Progenitor cell of endocrine pancreas (in vitro differentiated cells): ENCODE measurements around the gene AGMO. TPM values are rescaled to one million over a fixed set of nuclear protein-coding genes. Genes with fewer than 3 reads are reported as not detected.

ENCODE experiments used
- DNase-seq: peaks from one replicate; pipeline ENCODE4 v3.0.0; 2021; ENCODE audit warnings: low spot score; ENCODE audit not compliant: unreplicated experiment
- H3K27ac Mint-ChIP-seq: 2 replicates; pipeline ENCODE4 v1.8.0; 2021; ENCODE audit warnings: mild to moderate bottlenecking, moderate library complexity, mixed read lengths
- H3K27me3 Mint-ChIP-seq: 2 replicates; pipeline ENCODE4 v1.8.0; 2021; ENCODE audit warnings: mixed read lengths
- H3K36me3 Mint-ChIP-seq: 2 replicates; pipeline ENCODE4 v1.8.0; 2022; ENCODE audit warnings: mixed read lengths; ENCODE audit not compliant: insufficient read depth
- H3K4me1 Mint-ChIP-seq: 2 replicates; pipeline ENCODE4 v1.8.0; 2021; ENCODE audit warnings: low read depth, mixed read lengths
- H3K4me3 Mint-ChIP-seq: 2 replicates; pipeline ENCODE4 v1.8.0; 2021; ENCODE audit warnings: low read depth, mild to moderate bottlenecking, moderate library complexity, mixed read lengths
- H3K9me3 Mint-ChIP-seq: 2 replicates; pipeline ENCODE4 v1.8.0; 2021; ENCODE audit warnings: low read depth, mixed read lengths
- CTCF ChIP-seq: fragments of 200-600 bp; sonication (generic); IDR thresholded peaks from one replicate; pipeline ENCODE4 v1.5.0; 2021; ENCODE audit warnings: antibody characterized with exemption, mild to moderate bottlenecking; ENCODE audit not compliant: unreplicated experiment
- total RNA-seq: library from RNA; stranded (reverse); gene quantifications from 2 replicates; pipeline ENCODE4 v1.2.1, GENCODE V29; 2021

The AGMO gene
- total RNA-seq, 1 donor from 2014 or later: 0.19 TPM

DNA sequence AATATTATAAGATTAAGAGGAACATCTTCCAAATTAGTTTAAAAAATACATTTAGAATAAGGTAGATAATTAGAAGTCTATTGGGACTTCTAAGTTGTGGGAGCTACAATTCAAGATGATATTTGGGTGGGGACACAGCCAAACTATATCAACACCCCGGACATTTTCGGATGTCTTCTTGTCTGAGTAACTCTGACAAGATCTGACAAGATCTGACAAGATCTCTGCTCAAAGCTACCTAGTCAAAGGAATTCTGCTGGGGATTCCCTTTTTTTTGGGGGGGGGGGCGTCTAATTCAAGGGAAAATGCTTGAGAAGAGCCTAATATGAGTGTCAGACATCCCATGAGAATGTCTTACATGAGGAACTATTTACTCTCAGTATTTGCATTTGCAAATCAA, 5.2 kb upstream of the AGMO start:
- no peak for TF ChIP-seq CTCF
- DNase-seq: no peak
- no peaks in the 10 kb centered on the region for H3K4me1 Mint-ChIP-seq
- H3K36me3 Mint-ChIP-seq: no peaks in the 10 kb centered on the region
- no peak overlapping the region for H3K4me3 Mint-ChIP-seq
- H3K27ac Mint-ChIP-seq: no peak overlapping the region
- H3K27me3 Mint-ChIP-seq: no peaks in the 10 kb centered on the region
- no peaks in the 10 kb centered on the region for H3K9me3 Mint-ChIP-seq

- no peaks in the 10 kb centered on the region for H3K4me1 Mint-ChIP-seq
- H3K9me3 Mint-ChIP-seq: no peaks in the 10 kb centered on the region
- no peak for TF ChIP-seq CTCF
- H3K36me3 Mint-ChIP-seq: no peaks in the 10 kb centered on the region
- H3K27ac Mint-ChIP-seq: no peak overlapping the region
- no peak overlapping the region for H3K4me3 Mint-ChIP-seq
- H3K27me3 Mint-ChIP-seq: no peaks in the 10 kb centered on the region
- DNase-seq: no peak
These were observed 4.7 kb upstream of the AGMO start for GRCh38 chr7:15566476-15566875.

DNA sequence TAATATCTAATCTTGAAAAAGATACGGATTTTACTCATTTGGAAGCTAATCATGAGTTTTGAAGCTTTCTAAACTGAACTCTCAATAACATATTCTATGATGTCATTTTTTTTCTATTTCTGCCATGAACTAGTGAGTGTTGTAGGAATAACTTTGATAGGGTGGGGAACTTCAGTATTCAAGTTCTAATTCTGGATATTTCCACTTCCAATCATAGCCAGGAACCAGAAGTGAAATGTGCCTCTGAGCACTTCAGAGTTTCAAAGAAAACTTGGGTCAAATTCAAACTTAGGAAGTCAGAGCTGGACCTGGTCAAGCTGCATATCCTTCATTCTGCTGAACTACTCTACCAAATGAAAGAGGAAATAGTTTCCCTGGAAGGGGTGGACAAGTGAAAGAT, 847 bp downstream of the AGMO start:
- Mint-ChIP-seq H3K36me3 (no peaks in the 10 kb centered on the region), H3K4me3 (no peak overlapping the region), H3K9me3 (no peaks in the 10 kb centered on the region), H3K4me1 (peaks cover 4% of the 10 kb centered on the region), H3K27ac (no peak overlapping the region), H3K27me3 (no peaks in the 10 kb centered on the region)
- TF ChIP-seq CTCF: no peak
- no peak for DNase-seq

DNA sequence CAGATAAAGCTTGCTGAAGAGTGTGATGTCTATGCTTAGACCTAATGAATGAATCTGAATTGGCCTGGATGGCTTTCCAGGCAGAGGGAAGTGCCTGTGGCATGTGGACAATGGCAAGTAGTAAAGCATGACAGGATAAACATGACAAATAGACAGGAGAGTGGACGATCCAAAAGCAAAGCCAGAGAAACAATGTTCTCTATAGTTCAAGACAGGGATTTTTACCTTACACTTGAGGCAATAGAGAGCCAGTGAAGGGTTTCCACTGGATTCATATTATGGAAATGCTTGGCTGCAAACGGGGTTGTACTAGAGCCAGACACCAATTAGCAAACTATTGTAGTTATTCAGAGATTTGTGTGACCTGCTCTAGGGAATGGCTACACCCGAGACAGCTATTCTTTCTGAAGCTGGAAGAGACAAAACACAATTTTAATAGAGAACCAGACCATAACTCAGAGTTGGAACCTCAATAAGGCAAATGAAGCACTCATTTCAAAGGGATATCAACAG, 2.3 kb downstream of the AGMO start:
- Mint-ChIP-seq H3K27me3 (no peaks in the 10 kb centered on the region), H3K36me3 (no peaks in the 10 kb centered on the region), H3K4me3 (no peak overlapping the region), H3K4me1 (peaks cover 8% of the 10 kb centered on the region), H3K27ac (no peak overlapping the region), H3K9me3 (no peaks in the 10 kb centered on the region)
- no peak for DNase-seq
- no peak for TF ChIP-seq CTCF

DNA sequence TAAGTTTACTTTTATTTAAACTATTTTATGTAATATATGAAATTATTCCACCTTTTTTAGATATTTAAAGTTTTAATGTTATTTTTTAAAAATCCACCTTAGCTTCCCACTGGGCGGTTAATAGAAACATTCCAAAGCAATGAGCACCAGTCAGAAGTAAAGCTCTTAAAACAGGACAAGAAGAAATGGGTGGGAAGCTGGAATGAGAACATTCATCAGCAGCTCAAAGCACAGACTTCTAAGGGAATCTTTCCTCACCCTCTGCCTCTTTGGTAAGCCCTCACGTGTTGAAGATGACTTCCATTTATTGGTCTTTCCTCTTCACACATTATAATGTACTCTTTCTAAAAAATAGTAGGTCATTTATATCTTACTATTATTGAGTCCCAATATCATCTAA, 3.1 kb downstream of the AGMO start:
- Mint-ChIP-seq H3K9me3 (no peaks in the 10 kb centered on the region), H3K4me1 (peaks cover 8% of the 10 kb centered on the region), H3K27ac (no peak overlapping the region), H3K27me3 (no peaks in the 10 kb centered on the region), H3K4me3 (no peak overlapping the region), H3K36me3 (no peaks in the 10 kb centered on the region)
- TF ChIP-seq CTCF: no peak
- DNase-seq: no peak
